ENCODE data around the gene PCSK1N. TPM values are rescaled to one million over a fixed set of nuclear protein-coding genes. Genes with fewer than 3 reads are reported as not detected.
"Not testable (repeated sequence)": the region's sequence is repeated elsewhere in the genome, so short reads cannot be mapped to it uniquely, and the experiment has no call there.

The PCSK1N gene
- total RNA-seq, 4 donors from 2014 or later: 2.9 to 15.2 (median 7.7) TPM

GRCh38 chrX:48826876-48827653 lies 8.3 kb downstream of the PCSK1N start:
- Histone ChIP-seq H3K9me3 (peaks cover 0 to 19% (median 0%) of the 10 kb centered on the region in 4 donors), H3K27me3 (peaks cover 0 to 16% (median 8%) of the 10 kb centered on the region in 4 donors), H3K36me3 (peaks cover 0 to 45% (median 35%) of the 10 kb centered on the region in 4 donors), H3K27ac (replicated peaks in 1 of 4) (no peak overlapping the region), H3K4me1 (peaks cover 0 to 11% (median 4%) of the 10 kb centered on the region in 4 donors), H3K4me3 (no peak overlapping the region)
- TF ChIP-seq EP300 (IDR thresholded peaks at IDR 0.05): no peak
- intact Hi-C loops (cut with DNase I): no loop called here
- WGBS: 71% methylated on average over 45 of the region's 73 CpGs
- DNase-seq (ENCODE audit: extremely low spot score): no peak

- H3K36me3 ChIP-seq: peaks cover 0 to 51% (median 41%) of the 10 kb centered on the region in 4 donors
Measured at GRCh38 chrX:48826135-48826875, 9.1 kb downstream of the PCSK1N start, which contains the start of gene ERAS. Gene ERAS (plus strand): TSS chrX:48826513. CDS start chrX:48829124, 2,611 bp downstream.

GRCh38 chrX:48824066-48824465 lies 11.3 kb downstream of the PCSK1N start:
- H3K27me3 ChIP-seq: no peaks in the 10 kb centered on the region
- H3K4me3 ChIP-seq: no peak overlapping the region
- H3K36me3 ChIP-seq: peaks cover 0 to 68% (median 54%) of the 10 kb centered on the region in 4 donors
- H3K27ac ChIP-seq (replicated peaks in 1 of 4): no peak overlapping the region
- 84% methylated on average over 6 of the region's 8 CpGs for WGBS
- H3K9me3 ChIP-seq: peaks cover 0 to 19% (median 0%) of the 10 kb centered on the region in 4 donors
- intact Hi-C loops (cut with DNase I): no loop called here
- no peak for DNase-seq (ENCODE audit: extremely low spot score)
- H3K4me1 ChIP-seq: no peaks in the 10 kb centered on the region
- TF ChIP-seq EP300 (IDR thresholded peaks at IDR 0.05) (no peak), POLR2A (IDR thresholded peaks at IDR 0.05; ENCODE audit: low read depth) (no peak)

More at GRCh38 chrX:48826135-48826875, 9.1 kb downstream of the PCSK1N start, which contains the start of gene ERAS:
- DNase-seq (ENCODE audit: extremely low spot score): no peak
- H3K4me3 ChIP-seq: no peak within 1 kb of the TSS
- H3K27me3 ChIP-seq: peaks cover 0 to 8% (median 4%) of the 10 kb centered on the region in 4 donors
- peaks cover 0 to 19% (median 0%) of the 10 kb centered on the region in 4 donors for H3K9me3 ChIP-seq
- intact Hi-C loops (cut with DNase I): no loop called here
- peaks cover 0 to 4% (median 0%) of the 10 kb centered on the region in 4 donors for H3K4me1 ChIP-seq
- no peak within 1 kb of the TSS for H3K27ac ChIP-seq (replicated peaks in 1 of 4)
- WGBS: 70% methylated on average over 19 of the region's 67 CpGs
- TF ChIP-seq POLR2A (IDR thresholded peaks at IDR 0.05; ENCODE audit: low read depth) (no peak), POLR2AphosphoS5 (IDR thresholded peaks at IDR 0.05) (no peak), EP300 (IDR thresholded peaks at IDR 0.05) (no peak), CTCF (IDR thresholded peaks at IDR 0.05) (no peak)

GRCh38 chrX:48823053-48823452 lies 12.4 kb downstream of the PCSK1N start:
- intact Hi-C loops (cut with DNase I): no loop called here
- WGBS: 70% methylated on average over 3 of the region's 6 CpGs
- Histone ChIP-seq H3K27ac (replicated peaks in 1 of 4) (no peak overlapping the region), H3K36me3 (peaks cover 0 to 78% (median 59%) of the 10 kb centered on the region in 4 donors), H3K4me3 (no peak overlapping the region), H3K4me1 (no peaks in the 10 kb centered on the region), H3K9me3 (peaks cover 0 to 19% (median 0%) of the 10 kb centered on the region in 4 donors), H3K27me3 (no peaks in the 10 kb centered on the region)
- DNase-seq (ENCODE audit: extremely low spot score): no peak
- TF ChIP-seq POLR2A (IDR thresholded peaks at IDR 0.05; ENCODE audit: low read depth): no peak
- TF ChIP-seq POLR2AphosphoS5 (IDR thresholded peaks at IDR 0.05): no peak
- no peak for TF ChIP-seq EP300 (IDR thresholded peaks at IDR 0.05)
- no peak for TF ChIP-seq CTCF (IDR thresholded peaks at IDR 0.05)

- intact Hi-C loops (cut with DNase I); H3K9me3 ChIP-seq; H3K27me3 ChIP-seq; H3K4me1 ChIP-seq; H3K27ac ChIP-seq (replicated peaks in 1 of 4); DNase-seq (ENCODE audit: extremely low spot score); H3K4me3 ChIP-seq: not testable (repeated sequence)
- WGBS: 83% methylated on average over 9 of the region's 9 CpGs
- peaks cover 15 to 92% (median 74%) of the 10 kb centered on the region in 4 donors for H3K36me3 ChIP-seq
Measured at GRCh38 chrX:48819394-48819793, 16.0 kb downstream of the PCSK1N start.

GRCh38 chrX:48818866-48819265 lies 16.5 kb downstream of the PCSK1N start:
- no peaks in the 10 kb centered on the region for H3K9me3 ChIP-seq
- no peak for DNase-seq (ENCODE audit: extremely low spot score)
- no peak overlapping the region for H3K4me3 ChIP-seq
- 63% methylated on average over 4 of the region's 4 CpGs for WGBS
- H3K27ac ChIP-seq (replicated peaks in 1 of 4): no peak overlapping the region
- H3K36me3 ChIP-seq: peaks cover 17 to 90% (median 72%) of the 10 kb centered on the region in 4 donors
- no peaks in the 10 kb centered on the region for H3K4me1 ChIP-seq
- TF ChIP-seq CTCF (IDR thresholded peaks at IDR 0.05) (no peak), EP300 (IDR thresholded peaks at IDR 0.05) (no peak), POLR2A (IDR thresholded peaks at IDR 0.05; ENCODE audit: low read depth) (no peak), POLR2AphosphoS5 (IDR thresholded peaks at IDR 0.05) (no peak)
- no peaks in the 10 kb centered on the region for H3K27me3 ChIP-seq
- intact Hi-C loops (cut with DNase I): no loop called here

All from esophagus muscularis mucosa (tissue), 4 donors.